Stimulated activated CD4-positive, alpha-beta T cell treated with anti-CD3 and anti-CD28 coated beads, TNF-alpha, amount 100 ng/mL, for 24 hours (primary cell): ENCODE measurements around the gene POU6F2.

Source experiments
- DNase-seq, 3 experiments: peaks; one replicate each; pipeline ENCODE4 v3.0.0-alpha.2; 2020; ENCODE audit warnings: low read depth in 3 of 3

POU6F2 gene

GRCh38 chr7:39069896-39070881 lies 92.5 kb downstream of the POU6F2 start:
- no peak for DNase-seq

DNA sequence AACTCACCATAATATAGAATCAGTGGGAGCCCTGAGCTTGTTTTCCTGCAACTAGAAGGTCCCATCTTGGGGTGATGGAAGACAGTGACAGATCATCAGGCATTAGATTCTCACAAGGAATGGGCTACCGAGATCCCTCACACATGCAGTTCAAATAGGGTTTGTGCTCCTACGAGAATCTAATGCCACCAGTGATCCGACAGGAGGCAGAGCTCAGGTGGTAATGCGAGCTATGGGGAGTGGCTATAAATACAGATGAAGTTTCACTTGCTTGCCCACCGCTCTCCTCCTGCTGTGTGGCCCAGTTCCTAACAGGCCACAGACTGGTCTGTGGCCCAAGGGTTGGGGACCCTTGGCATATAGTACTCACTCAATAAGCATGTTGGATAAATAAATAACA lies 93.4 kb downstream of the POU6F2 start:
- no peak for DNase-seq

DNA sequence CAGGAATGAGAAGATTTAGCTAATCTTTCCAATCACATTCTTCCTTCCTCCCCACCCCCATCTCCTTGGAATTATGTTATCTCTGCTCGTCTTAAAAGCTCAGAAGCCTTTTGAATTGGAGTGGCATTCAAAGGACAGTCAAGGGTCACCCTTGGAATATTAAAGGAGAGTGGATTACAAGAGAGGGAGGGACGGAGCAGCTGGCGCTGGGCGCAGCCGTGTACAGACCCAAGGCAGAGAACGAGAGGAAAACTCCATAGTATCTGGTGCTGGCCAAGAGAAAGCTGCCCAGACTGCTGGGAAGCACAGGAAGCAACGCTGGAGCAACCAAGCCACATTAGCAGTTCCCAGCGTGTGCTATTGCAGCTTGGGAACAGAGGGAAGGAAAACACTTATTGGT lies 95.7 kb downstream of the POU6F2 start:
- no peak for DNase-seq

GRCh38 chr7:39075210-39075609 lies 97.5 kb downstream of the POU6F2 start:
- DNase-seq, result no peak

GRCh38 chr7:39083781-39084180 lies 106.1 kb downstream of the POU6F2 start:
- DNase-seq, result no peak

- DNase-seq, result no peak
These were observed 106.6 kb downstream of the POU6F2 start for GRCh38 chr7:39084349-39084748.

GRCh38 chr7:39085189-39085588 lies 107.5 kb downstream of the POU6F2 start:
- DNase-seq, result no peak

DNA sequence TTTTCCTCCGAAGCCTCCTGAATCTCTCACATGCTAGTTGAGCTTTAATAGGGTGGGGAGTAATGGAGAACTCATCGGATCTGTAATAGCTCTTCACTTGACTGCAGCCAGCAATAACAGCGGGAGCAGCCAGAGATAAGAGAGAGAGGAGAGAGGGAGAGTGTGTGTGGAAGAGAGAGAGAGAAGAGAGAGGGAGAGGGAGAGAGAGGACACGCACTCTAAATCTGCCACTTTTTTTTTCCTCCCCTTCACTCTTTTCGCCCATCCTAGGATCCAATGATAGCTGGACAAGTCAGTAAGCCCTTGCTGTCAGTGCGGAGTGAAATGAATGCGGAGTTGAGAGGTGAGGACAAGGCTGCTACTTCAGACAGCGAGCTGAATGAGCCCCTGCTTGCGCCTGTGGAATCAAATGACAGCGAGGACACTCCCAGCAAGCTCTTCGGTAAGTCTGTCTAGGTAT lies 107.9 kb downstream of the POU6F2 start:
- DNase-seq, result no peak

- DNase-seq, result no peak
These were observed 109.1 kb downstream of the POU6F2 start for GRCh38 chr7:39086638-39087360.

- no peak for DNase-seq
These were observed 111.3 kb downstream of the POU6F2 start for GRCh38 chr7:39088730-39089593.

DNA sequence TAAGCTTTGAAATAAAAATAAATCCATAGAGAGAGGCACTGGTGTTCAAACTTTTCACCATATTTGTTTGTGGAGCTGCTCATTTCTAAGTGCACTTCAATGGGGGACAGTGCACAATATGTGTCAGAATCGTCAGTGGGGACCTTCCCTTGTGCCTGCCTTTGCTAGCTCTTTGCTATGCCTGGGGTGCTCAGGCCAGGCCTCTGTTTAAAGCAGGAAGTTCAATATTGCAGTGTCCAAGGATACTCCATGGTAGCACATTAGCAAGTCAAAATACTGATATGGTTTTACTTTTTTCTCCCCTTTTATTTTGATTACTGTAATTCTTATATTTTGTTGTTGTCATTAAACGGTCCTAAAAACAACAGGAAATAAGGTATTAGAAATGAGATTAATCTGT lies 113.4 kb downstream of the POU6F2 start:
- DNase-seq, result no peak

GRCh38 chr7:39091774-39092173 lies 114.1 kb downstream of the POU6F2 start:
- no peak for DNase-seq

GRCh38 chr7:39094731-39095130 lies 117.0 kb downstream of the POU6F2 start:
- no peak for DNase-seq

DNA sequence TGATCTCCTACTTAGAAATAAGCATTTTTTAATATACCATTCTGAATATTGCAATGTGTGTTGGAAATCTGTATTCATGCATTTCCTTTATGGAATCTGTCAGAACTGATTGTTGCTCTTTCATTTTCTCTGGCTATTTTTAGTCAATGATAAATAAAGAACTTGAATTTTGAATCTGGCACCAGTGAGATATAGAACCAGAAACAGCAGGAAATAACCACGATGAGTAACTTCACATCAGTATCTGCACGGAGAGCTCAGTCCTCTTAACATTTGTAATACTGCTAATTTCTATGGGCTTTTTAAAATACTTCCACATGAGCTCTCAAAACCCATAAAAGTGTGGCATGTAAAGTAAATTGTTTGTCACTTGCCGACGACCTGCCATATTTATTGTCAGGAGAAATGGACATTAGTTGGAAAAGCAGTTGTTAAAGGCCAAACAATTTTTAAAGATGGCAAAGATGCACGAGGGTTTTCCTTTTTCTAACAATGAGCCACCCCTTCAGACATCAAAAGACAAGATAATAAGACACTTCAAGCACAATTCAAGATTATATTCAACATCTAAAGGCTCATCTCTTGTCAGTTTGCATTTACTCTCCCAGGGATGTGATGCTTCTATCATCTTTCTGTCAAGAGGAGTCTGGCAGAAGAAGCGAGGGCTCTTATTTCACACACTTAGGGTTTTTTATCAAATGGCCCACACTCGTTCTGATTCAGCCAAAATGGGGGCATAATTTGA lies 118.3 kb downstream of the POU6F2 start:
- DNase-seq, result no peak

- no peak for DNase-seq
These were observed 120.8 kb downstream of the POU6F2 start for GRCh38 chr7:39098506-39098905.

GRCh38 chr7:39099146-39099545 lies 121.4 kb downstream of the POU6F2 start:
- DNase-seq, result no peak

DNA sequence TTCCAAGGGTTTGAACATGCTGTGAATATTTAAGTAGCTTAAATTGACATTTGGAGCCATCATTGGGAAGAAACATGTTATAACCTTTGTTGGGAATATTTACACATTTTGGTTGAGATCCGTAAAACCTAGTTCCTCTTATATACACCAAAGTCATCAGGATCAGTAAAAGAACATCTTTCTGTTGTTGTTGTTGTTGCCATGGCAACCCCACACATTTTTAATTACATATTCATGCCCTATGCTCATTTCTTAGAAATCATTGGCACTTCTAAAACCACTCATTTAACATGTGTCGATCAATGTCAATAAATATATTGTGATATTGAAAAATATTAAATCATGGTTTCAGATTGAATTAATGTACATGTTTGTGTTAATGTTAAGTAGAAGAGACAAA lies 122.6 kb downstream of the POU6F2 start:
- DNase-seq, result no peak

DNA sequence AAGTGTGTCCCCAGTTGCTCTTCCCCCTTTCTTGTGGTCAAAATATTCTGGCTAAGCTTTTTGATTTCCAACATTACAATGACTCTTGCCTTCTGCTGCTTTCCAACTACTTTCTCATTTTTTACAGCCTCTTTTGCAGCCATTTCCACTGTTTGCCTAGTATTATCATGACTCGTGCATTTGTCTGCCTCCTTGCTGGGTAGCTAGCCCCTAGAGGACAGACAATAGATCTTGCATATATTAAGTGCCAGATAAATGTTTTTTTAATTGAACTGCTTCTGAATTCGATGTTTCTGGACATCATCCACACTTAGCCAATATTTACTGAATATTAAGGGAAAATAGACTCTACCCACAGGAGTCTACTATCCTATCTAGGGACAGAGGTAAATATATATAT lies 124.5 kb downstream of the POU6F2 start:
- DNase-seq, result no peak

DNA sequence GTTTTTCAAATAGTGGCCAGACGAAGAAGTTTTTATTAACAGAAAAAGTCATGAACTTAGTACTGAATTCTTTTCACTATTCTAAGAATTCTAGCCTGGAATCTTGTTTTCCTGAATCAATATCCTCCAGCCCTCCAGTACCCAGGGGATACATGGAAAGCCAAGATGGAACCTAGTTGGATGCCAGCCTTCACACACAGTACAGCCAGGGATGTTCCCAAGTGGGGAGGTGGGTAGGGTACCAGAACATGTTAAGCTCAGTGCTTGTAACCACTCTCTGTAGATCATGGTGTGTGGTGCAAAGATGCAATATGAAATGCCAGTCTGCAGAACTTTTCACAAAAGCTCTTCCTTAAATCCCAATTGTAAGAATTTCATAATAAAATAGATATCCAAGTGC lies 128.0 kb downstream of the POU6F2 start:
- DNase-seq, result no peak

GRCh38 chr7:39125846-39126245 lies 148.1 kb downstream of the POU6F2 start:
- no peak for DNase-seq

GRCh38 chr7:39127058-39127457 lies 149.3 kb downstream of the POU6F2 start:
- DNase-seq, result no peak
